Endometrial microvascular endothelial cells (primary cell): ENCODE measurements around the gene CPNE8. TPM values are rescaled to one million over a fixed set of nuclear protein-coding genes. Genes with fewer than 3 reads are reported as not detected.

ENCODE experiments used
- in situ Hi-C: cut with HindIII; loops from 2 replicates; pipeline ENCODE4 v1.10.0; 2017; ENCODE audit warnings: low sequenced_read_pairs, low pct_unique_long_range_greater_than_20kb; ENCODE audit errors: inconsistent ontology term
- total RNA-seq: library from RNA; depleted of rRNA; stranded (reverse); fragments of >200 nt; gene quantifications from one replicate; pipeline ENCODE4 v1.2.3, GENCODE V29; 2015; ENCODE audit errors: inconsistent ontology term

CPNE8 gene
- total RNA-seq = 11.8 TPM

DNA sequence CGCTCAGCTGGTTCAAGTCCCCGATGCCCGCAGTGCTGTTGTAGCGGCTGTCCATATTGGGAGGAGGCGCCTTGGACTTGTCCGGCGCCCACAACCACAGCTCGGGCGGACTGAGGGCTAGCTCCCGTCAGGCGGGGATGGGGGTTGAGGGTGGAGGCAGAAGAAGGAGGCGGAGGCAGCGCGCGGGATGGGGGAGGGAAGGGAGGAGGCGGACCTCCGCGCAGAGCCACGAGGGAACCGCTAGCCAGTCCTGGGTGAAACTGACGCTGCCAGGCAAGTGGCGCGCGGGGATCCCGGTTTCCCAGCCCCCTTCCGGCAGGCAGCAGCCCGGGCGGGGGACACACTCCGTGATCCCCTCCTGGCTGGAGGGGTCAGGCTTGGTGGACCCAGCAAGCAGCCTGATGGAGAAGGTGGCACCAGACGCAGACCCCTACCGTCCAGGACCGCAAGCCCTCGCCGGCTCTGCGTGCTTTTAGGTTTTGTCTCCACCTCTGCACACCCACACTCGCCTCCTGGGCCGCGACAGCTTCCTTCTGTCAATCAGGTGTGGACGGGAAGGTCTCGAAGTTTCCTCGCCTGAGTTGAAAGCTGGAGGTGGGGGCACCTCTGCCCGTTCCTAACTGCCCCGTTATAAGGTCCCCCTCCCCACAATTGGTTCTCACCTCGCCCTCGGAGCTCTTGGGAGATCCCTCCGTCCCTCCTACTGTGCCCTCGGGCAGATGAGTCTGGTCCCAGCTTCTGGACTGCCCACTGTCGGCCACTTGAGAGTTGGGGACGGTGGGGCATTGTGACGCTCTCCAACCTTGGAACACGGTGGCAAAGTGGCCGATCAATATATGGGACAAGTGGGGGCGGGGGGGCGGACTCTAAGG lies at the start of gene CPNE8:
Gene CPNE8 (minus strand): TSS at position 112 of the 872 bp plus-strand sequence. CDS start 57 bp downstream, at position 55.
- in situ Hi-C loops = no loop called here

GRCh38 chr12:38954238-38954873 lies 49.0 kb upstream of the CPNE8 start:
- in situ Hi-C loops = no loop called here

- in situ Hi-C loops = no loop called here
Observed at GRCh38 chr12:38949363-38949762, 44.0 kb upstream of the CPNE8 start.

GRCh38 chr12:38934686-38935085 lies 29.3 kb upstream of the CPNE8 start:
- in situ Hi-C loops = no loop called here

DNA sequence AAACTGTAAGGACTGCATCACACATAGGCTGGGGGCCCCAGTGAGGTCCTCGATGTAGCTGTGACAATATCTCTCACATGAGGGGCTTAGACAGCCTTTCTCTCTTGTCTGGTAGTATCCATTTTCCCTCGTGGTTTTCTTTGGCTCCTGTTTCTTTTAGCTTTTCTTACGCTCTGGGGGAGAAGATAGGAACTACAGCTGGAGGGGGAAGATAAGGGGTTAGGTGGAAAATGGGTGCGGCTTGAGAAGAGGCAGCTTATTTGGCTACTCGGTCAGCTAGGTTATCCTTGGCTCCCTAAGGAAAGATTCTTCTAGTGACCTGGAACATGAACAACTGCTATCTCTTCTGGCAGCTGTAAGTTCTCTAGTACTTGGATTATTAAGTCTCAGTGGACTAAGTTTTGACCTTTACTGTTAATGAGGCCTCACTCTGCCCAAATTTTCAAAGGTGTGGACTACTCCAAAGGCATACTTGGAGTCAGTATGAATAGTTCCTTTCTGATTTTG lies 28.7 kb upstream of the CPNE8 start:
- in situ Hi-C loops = no loop called here

- in situ Hi-C loops = no loop called here
Observed at GRCh38 chr12:38932320-38932719, 26.9 kb upstream of the CPNE8 start.

DNA sequence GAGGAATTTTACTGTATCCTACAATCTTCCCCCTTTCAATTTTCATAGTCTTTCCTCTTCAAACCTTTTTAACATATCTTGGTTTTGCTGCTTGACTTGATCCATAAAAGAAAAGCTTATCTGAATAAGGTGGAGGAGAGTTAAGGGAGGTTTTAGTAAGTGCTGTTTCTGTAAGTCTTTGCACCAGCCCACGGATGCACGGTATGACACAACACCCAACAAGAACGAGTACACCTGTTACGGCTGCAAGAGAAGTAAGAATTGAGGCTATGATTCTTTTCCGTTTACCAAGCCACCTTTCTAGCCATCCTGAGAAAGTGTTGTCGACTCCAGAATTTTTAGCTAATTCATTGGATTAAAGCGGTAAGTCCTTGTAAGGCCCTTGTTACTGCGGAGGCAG lies 26.1 kb upstream of the CPNE8 start:
- in situ Hi-C loops = no loop called here

GRCh38 chr12:38930990-38931389 lies 25.6 kb upstream of the CPNE8 start:
- in situ Hi-C loops = no loop called here

- in situ Hi-C loops = no loop called here
Observed at GRCh38 chr12:38926501-38926900, 21.1 kb upstream of the CPNE8 start.

DNA sequence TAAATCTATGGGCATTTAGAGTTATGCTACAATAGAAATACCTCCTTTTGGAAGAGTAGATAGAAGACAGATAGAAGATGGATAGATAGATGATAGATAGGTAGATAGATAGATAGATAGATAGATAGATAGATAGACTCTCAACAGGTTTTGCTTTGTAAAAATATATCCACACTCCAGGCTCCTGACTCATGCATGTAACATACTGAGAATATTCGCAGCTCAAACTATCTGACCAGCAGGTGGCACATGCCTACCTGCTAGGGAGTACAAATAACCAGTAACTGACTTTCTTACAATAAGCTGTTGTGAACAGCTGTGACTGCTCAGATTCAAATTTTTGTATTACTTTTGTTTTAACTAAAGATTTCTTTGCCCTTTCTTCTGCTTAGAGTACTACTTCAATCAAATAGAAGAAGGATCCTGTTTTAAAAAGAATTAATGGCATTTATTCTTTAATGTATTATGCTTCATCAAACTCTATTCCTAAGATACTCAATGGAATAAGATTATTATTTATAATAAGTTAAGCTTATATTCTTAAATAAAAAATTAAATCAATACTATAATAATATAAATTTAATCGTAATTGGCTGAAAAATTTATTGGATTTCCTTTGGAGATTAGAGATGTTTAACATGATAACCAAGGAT lies 15.8 kb upstream of the CPNE8 start:
- in situ Hi-C loops = no loop called here

DNA sequence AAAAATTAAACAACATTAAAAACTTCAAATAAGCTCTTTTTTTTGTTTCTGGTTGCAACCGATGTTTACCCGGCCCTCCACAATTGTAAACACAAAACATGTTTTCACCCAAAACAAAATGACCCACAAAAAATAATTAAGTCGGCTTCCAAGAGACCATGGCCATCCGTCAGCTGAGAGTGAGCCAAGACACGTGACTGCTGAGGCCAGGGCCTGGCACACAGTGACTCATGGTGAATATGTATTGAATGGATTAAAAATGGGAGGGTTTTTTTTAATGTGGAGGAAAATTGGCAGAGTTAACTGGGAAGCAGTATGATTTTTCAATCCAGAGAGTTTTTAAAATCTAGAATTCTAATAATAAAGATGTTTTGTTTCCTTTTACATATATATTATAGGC lies 13.8 kb upstream of the CPNE8 start:
- in situ Hi-C loops = no loop called here

DNA sequence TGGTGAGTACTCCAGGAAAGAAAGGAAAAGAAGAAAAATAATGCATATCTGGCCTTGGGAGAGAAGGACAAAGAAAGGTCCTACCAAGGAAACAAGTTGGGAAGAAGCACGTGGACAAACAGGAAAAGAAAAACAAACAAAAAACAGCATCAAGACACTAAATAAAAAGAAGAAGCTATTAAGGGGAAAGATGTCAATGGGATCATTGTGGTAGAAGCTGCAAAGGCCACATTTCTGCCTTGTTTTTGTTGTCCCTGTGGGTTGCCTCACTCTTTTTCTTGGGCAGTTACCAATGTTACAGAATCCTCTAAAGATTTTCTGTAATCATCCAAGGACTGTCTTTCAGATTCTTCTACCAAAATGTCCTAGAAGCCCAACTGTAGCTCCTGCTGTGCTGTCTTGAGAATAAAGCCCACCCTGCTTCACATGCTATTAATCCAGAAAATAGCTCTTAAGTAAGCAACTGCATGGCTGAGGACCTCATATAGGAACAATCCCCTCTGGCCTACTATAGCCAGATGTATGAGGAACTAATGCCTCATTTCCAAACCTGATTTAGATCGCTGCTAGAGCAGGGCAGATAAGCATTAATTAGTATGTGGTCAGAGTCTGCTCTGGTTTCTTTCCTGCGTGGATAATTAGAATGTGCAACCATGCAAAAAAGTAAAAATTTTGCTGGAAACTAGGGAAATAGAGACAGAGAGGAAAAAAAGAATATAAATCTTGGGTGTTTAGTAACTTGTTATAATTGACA lies 10.2 kb upstream of the CPNE8 start:
- in situ Hi-C loops = no loop called here

GRCh38 chr12:38912116-38912515 lies 6.7 kb upstream of the CPNE8 start:
- in situ Hi-C loops = no loop called here

GRCh38 chr12:38911611-38912010 lies 6.2 kb upstream of the CPNE8 start:
- in situ Hi-C loops = no loop called here

DNA sequence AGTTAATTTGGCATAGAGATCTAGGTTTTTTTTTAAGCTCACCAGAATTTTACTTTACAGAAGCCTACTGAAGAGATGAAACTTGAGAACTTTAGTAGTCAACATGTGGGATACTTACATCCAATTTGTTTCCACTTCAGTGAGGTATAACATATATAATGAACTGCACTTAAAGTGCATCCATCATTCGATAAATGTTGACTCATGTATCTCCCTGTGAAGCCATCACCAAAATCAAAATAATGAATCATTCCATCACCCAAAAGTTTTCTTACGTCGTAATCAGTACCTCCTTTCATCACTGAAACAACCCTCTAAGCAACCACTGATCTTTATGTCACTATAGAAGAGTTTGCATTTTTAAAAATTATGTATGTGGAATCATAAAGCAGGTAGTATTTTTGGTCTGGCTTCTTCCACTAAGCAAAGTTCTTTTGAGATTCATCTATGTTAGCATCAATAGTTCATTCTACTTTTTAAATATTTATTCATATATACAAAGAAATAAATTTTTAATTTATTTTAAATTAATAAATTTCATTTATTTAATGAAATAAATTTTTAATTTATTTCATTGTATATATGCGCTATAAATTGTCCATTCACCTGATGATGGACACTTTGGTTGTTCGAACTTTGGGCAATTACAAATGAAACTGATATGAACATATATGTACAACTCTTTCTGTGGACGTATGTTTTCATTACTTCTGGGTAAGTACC lies 2.0 kb upstream of the CPNE8 start:
- in situ Hi-C loops = no loop called here

- in situ Hi-C loops = no loop called here
Observed at GRCh38 chr12:38906482-38907200, 1.2 kb upstream of the CPNE8 start.

- in situ Hi-C loops = no loop called here
Observed at GRCh38 chr12:38904537-38905479, 583 bp downstream of the CPNE8 start.
